Measurements from ENCODE around the gene DENND6B.
A peak's percentile ranks its signal among the peaks of the same experiment; 100 is the strongest.

Gene DENND6B

GRCh38 chr22:50367778-50368500, 41.1 kb upstream of the DENND6B start:
- TF ChIP-seq NFIC (IDR thresholded peaks at IDR 0.05) (no peak), CEBPB (IDR thresholded peaks at IDR 0.05) (no peak), USF1 (IDR thresholded peaks at IDR 0.05) (no peak), RAD21 (IDR thresholded peaks at IDR 0.05; ENCODE audit: low read depth) (peak; percentile 23; the same call in 1 of the 2 replicates), FOXM1 (IDR thresholded peaks at IDR 0.05; ENCODE audit: borderline replicate concordance, low read depth) (no peak)

- TF ChIP-seq TEAD4 (IDR thresholded peaks at IDR 0.05) (no peak), CREB1 (IDR thresholded peaks at IDR 0.05; ENCODE audit: low read depth) (no peak), NFIC (IDR thresholded peaks at IDR 0.05) (no peak), RAD21 (IDR thresholded peaks at IDR 0.05; ENCODE audit: low read depth) (no peak), TCF12 (IDR thresholded peaks at IDR 0.05; ENCODE audit: low read depth) (no peak)
- TF ChIP-seq, protein P1, sequence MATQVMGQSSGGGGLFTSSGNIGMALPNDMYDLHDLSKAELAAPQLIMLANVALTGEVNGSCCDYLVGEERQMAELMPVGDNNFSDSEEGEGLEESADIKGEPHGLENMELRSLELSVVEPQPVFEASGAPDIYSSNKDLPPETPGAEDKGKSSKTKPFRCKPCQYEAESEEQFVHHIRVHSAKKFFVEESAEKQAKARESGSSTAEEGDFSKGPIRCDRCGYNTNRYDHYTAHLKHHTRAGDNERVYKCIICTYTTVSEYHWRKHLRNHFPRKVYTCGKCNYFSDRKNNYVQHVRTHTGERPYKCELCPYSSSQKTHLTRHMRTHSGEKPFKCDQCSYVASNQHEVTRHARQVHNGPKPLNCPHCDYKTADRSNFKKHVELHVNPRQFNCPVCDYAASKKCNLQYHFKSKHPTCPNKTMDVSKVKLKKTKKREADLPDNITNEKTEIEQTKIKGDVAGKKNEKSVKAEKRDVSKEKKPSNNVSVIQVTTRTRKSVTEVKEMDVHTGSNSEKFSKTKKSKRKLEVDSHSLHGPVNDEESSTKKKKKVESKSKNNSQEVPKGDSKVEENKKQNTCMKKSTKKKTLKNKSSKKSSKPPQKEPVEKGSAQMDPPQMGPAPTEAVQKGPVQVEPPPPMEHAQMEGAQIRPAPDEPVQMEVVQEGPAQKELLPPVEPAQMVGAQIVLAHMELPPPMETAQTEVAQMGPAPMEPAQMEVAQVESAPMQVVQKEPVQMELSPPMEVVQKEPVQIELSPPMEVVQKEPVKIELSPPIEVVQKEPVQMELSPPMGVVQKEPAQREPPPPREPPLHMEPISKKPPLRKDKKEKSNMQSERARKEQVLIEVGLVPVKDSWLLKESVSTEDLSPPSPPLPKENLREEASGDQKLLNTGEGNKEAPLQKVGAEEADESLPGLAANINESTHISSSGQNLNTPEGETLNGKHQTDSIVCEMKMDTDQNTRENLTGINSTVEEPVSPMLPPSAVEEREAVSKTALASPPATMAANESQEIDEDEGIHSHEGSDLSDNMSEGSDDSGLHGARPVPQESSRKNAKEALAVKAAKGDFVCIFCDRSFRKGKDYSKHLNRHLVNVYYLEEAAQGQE (IDR thresholded peaks at IDR 0.05; ENCODE audit: low read depth), result no peak
Measured at GRCh38 chr22:50363166-50363802, 36.5 kb upstream of the DENND6B start.

GRCh38 chr22:50361688-50362087, 34.9 kb upstream of the DENND6B start:
- TF ChIP-seq, protein P1 (IDR thresholded peaks at IDR 0.05; ENCODE audit: low read depth), result no peak
- TF ChIP-seq USF1 (IDR thresholded peaks at IDR 0.05) (no peak), CEBPB (IDR thresholded peaks at IDR 0.05) (no peak), CREB1 (IDR thresholded peaks at IDR 0.05; ENCODE audit: low read depth) (no peak), TCF12 (IDR thresholded peaks at IDR 0.05; ENCODE audit: low read depth) (no peak), NFIC (IDR thresholded peaks at IDR 0.05) (no peak), TEAD4 (IDR thresholded peaks at IDR 0.05) (no peak), FOXM1 (IDR thresholded peaks at IDR 0.05; ENCODE audit: borderline replicate concordance, low read depth) (no peak), TAF1 (IDR thresholded peaks at IDR 0.05; ENCODE audit: low read depth) (no peak), ZBTB7A (IDR thresholded peaks at IDR 0.05; ENCODE audit: low read depth) (no peak), RAD21 (IDR thresholded peaks at IDR 0.05; ENCODE audit: low read depth) (no peak), EGR1 (IDR thresholded peaks at IDR 0.05) (no peak), EP300 (IDR thresholded peaks at IDR 0.05; ENCODE audit: borderline replicate concordance) (no peak), YY1 (IDR thresholded peaks at IDR 0.05; ENCODE audit: low read depth) (no peak)
- TF ChIP-seq, protein P2, sequence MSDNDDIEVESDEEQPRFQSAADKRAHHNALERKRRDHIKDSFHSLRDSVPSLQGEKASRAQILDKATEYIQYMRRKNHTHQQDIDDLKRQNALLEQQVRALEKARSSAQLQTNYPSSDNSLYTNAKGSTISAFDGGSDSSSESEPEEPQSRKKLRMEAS (IDR thresholded peaks at IDR 0.05), result no peak

GRCh38 chr22:50361222-50361621, 34.4 kb upstream of the DENND6B start:
- TF ChIP-seq CEBPB (IDR thresholded peaks at IDR 0.05) (no peak), RAD21 (IDR thresholded peaks at IDR 0.05; ENCODE audit: low read depth) (no peak), EP300 (IDR thresholded peaks at IDR 0.05; ENCODE audit: borderline replicate concordance) (no peak), FOXM1 (IDR thresholded peaks at IDR 0.05; ENCODE audit: borderline replicate concordance, low read depth) (no peak), TAF1 (IDR thresholded peaks at IDR 0.05; ENCODE audit: low read depth) (no peak), ZBTB7A (IDR thresholded peaks at IDR 0.05; ENCODE audit: low read depth) (no peak), TCF12 (IDR thresholded peaks at IDR 0.05; ENCODE audit: low read depth) (no peak), TEAD4 (IDR thresholded peaks at IDR 0.05) (no peak), USF1 (IDR thresholded peaks at IDR 0.05) (no peak)
- TF ChIP-seq, protein P1 (IDR thresholded peaks at IDR 0.05; ENCODE audit: low read depth), result no peak
- TF ChIP-seq, protein P2 (IDR thresholded peaks at IDR 0.05), result no peak

All from Ishikawa (cell line).